HEK293T (cell line): ENCODE results near the gene PTPRCAP.

Source experiments
- FOXM1 ChIP-seq: fragments of 450-650 bp; IDR thresholded peaks from 2 replicates; pipeline ENCODE4 v1.6.1; 2017; ENCODE audit warnings: mild to moderate bottlenecking, borderline replicate concordance
- LEF1 ChIP-seq: fragments of 450-650 bp; IDR thresholded peaks from 2 replicates; pipeline ENCODE4 v1.6.1; 2017; ENCODE audit warnings: mild to moderate bottlenecking, borderline replicate concordance
- SP1 ChIP-seq: fragments of 450-650 bp; IDR thresholded peaks from 2 replicates; pipeline ENCODE4 v1.6.1; 2017
- SUZ12 ChIP-seq: fragments of 450-650 bp; IDR thresholded peaks from 2 replicates; pipeline ENCODE4 v1.6.1; 2016; ENCODE audit warnings: mild to moderate bottlenecking
- TARDBP ChIP-seq: fragments of 450-650 bp; IDR thresholded peaks from 2 replicates; pipeline ENCODE4 v1.6.1; 2016
- TF ChIP-seq, protein P1 (sequence below): fragments of 450-650 bp; IDR thresholded peaks from 2 replicates; pipeline ENCODE4 v1.6.1; 2016

DNA sequence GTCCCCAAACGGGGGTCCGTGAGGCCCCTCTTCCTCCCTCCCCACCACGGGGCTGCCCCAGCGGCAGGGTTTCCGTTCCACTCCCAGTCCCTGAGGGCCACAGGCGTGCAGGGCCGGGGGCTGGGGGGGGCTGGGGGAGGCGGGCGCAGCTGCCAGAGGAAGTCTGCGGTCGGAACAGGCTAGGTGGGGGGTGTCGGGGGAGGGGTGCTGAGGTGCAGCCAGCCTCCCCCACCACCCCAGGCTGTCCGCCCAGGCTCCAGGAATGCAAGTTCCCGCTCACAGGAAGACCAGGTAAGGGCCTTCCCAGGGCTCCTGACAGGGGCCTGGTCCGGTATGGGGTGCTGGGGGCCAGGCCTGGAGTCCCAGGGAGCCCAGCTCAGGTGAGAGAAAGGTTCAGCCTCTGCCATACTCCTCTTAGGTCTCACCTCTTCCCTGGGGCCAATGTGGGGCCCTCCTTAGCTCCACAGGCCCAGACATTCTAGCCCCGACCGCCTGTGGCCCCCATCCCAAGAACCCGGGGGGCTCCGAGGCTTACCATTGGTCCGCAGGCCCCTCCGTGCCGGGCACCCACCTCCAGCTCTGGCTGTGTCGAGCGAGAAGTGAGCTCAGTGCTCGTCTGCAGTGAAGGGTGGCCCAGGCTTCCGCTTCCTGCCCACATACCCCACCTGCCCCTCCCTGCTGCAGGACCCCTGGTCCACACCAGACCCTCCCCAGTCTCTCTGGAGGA is at the start of gene PTPRCAP:
- TF ChIP-seq FOXM1 (no peak), SUZ12 (no peak), LEF1 (no peak), TARDBP (no peak), SP1 (no peak)
- TF ChIP-seq, protein P1, sequence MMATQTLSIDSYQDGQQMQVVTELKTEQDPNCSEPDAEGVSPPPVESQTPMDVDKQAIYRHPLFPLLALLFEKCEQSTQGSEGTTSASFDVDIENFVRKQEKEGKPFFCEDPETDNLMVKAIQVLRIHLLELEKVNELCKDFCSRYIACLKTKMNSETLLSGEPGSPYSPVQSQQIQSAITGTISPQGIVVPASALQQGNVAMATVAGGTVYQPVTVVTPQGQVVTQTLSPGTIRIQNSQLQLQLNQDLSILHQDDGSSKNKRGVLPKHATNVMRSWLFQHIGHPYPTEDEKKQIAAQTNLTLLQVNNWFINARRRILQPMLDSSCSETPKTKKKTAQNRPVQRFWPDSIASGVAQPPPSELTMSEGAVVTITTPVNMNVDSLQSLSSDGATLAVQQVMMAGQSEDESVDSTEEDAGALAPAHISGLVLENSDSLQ: no peak
